Colonic mucosa (tissue), 4 donors: Measurements from ENCODE around the gene ATXN1. TPM values are rescaled to one million over a fixed set of nuclear protein-coding genes. Genes with fewer than 3 reads are reported as not detected.

ENCODE experiments used
- DNase-seq: peaks from one replicate; pipeline ENCODE4 v3.0.0-alpha.2; 2020
- H3K27ac ChIP-seq: fragments of 200-600 bp; one replicate; pipeline ENCODE4 v1.8.0; 2021
- H3K27me3 ChIP-seq: fragments of 200-600 bp; one replicate; pipeline ENCODE4 v1.8.0; 2021
- H3K36me3 ChIP-seq: fragments of 200-600 bp; one replicate; pipeline ENCODE4 v1.8.0; 2021
- H3K4me1 ChIP-seq: fragments of 200-600 bp; one replicate; pipeline ENCODE4 v1.8.0; 2021; ENCODE audit warnings: mild to moderate bottlenecking
- H3K4me3 ChIP-seq: fragments of 200-600 bp; one replicate; pipeline ENCODE4 v1.8.0; 2021
- H3K9ac ChIP-seq, 2 donors: one replicate each; pipeline ENCODE4 v1.7.0; 2013; ENCODE audit warnings: control low read depth in 2 of 2, low read depth in 2 of 2, low read length in 2 of 2
- H3K9me3 ChIP-seq: fragments of 200-600 bp; one replicate; pipeline ENCODE4 v1.8.0; 2021
- CTCF ChIP-seq: fragments of 200-600 bp; IDR thresholded peaks from one replicate; pipeline ENCODE4 v1.8.0; 2022; ENCODE audit warnings: antibody characterized with exemption, mild to moderate bottlenecking
- intact Hi-C: fragments of 100-400 bp; cut with DNase I; formaldehyde crosslinking; loops from one replicate; pipeline ENCODE4 v1.14.1; 2022
- total RNA-seq, 2 donors: library from RNA; stranded (reverse); fragmentation: NEBNext Ultra II Directional in 1 of 2; extraction: Animal tissue kit (Norgen Biotek cat#: 25700) in 1 of 2; gene quantifications; one replicate each; pipeline ENCODE4 v1.2.1, GENCODE V29; 2021
- donor health status: healthy.
- donor health status: DM: no; HTN: no; CAD: no.
- donor health status: DM: no; HTN: no; CAD: no.

The ATXN1 gene
- total RNA-seq, 2 donors from 2014 or later: 24.5 to 41.9 TPM

GRCh38 chr6:16766836-16767745 lies 5.8 kb upstream of the ATXN1 start:
- no peak overlapping the region for H3K27ac ChIP-seq
- TF ChIP-seq CTCF: no peak
- peaks cover 14% of the 10 kb centered on the region for H3K4me1 ChIP-seq
- no peaks in the 10 kb centered on the region for H3K9me3 ChIP-seq
- no peaks in the 10 kb centered on the region for H3K36me3 ChIP-seq
- intact Hi-C loops: no loop called here
- DNase-seq: no peak
- H3K9ac ChIP-seq: no peak overlapping the region
- no peaks in the 10 kb centered on the region for H3K27me3 ChIP-seq
- H3K4me3 ChIP-seq: no peak overlapping the region

DNA sequence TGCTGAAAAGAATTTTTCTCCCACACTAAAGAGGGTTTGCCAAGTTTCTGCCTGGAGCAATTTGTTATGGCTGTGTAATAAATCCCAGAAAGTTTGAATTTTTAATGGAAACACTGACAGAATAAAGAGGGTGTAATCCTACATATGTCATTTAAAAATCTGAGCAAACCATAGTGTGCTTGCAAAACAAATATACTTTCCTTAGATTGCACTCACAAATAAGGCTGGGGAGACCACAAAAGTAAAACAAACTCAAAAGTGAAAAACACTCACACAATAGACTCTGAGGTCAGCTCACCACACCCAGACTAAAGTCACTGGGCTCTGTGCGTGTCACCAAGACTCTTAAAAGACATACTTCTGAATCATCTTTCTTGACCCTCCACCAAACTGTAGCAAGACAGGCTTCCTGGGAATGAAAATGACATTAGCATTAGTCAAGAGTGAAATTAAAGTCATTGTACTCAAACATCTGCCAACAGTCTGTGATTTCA lies 4.8 kb upstream of the ATXN1 start:
- Histone ChIP-seq H3K4me1 (peaks cover 14% of the 10 kb centered on the region), H3K9me3 (no peaks in the 10 kb centered on the region), H3K9ac (no peak overlapping the region), H3K27ac (no peak overlapping the region), H3K36me3 (no peaks in the 10 kb centered on the region), H3K27me3 (no peaks in the 10 kb centered on the region), H3K4me3 (no peak overlapping the region)
- DNase-seq: no peak
- no peak for TF ChIP-seq CTCF
- intact Hi-C loops: no loop called here

- TF ChIP-seq CTCF: no peak
- Histone ChIP-seq H3K9ac (no peak overlapping the region), H3K27me3 (no peaks in the 10 kb centered on the region)
Measured at GRCh38 chr6:16765235-16765634, 4.0 kb upstream of the ATXN1 start.

DNA sequence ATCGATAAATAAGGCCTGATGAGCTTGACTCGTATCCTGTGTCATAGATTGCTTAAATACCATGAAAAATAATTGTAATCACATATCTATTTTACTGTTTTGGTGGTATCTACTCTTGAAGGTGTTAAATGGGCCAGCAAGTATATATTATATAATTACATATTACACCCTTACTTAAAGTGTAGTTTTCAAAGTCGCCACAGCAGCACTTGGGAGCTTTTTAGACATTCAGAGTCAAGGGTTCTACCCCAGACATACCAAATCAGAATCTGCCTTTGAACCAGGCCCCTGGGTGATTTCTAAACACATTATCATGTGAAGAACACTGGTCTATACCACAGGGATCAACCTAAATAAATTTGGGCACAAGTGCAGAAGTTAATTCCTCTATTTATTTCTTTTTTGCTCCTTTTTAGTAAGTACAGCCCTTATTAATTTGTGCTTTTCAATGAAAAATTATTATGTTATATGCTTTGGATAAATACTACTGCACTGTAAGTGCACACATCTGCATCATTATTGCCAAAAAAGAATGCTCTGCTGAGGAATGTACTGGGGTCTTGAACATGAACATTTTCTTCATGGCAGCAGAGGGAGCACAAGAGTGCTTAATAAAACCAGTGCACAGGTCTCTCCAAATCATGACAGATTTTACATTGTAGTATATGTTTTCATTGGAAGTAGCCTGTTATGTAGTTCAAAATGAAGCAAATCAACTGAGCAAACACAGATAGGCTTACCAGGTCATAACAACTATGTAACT lies 3.1 kb upstream of the ATXN1 start:
- DNase-seq: no peak
- Histone ChIP-seq H3K36me3 (no peaks in the 10 kb centered on the region), H3K9ac (no peak overlapping the region), H3K4me3 (no peak overlapping the region), H3K9me3 (no peaks in the 10 kb centered on the region), H3K27me3 (no peaks in the 10 kb centered on the region), H3K27ac (no peak overlapping the region), H3K4me1 (peaks cover 11% of the 10 kb centered on the region)
- TF ChIP-seq CTCF: no peak
- intact Hi-C loops: loop anchor here (5.0 kb wide), 2 partner anchors 357 to 432 kb away; no protein-coding TSS in a partner anchor

More at GRCh38 chr6:16765235-16765634, 4.0 kb upstream of the ATXN1 start:
- intact Hi-C loops: no loop called here
- Histone ChIP-seq H3K4me1 (peaks cover 14% of the 10 kb centered on the region), H3K27ac (no peak overlapping the region), H3K4me3 (no peak overlapping the region), H3K9me3 (no peaks in the 10 kb centered on the region), H3K36me3 (no peaks in the 10 kb centered on the region)
- no peak for DNase-seq
